HepG2 (cell line): ENCODE data around the gene REEP6. TPM values are rescaled to one million over a fixed set of nuclear protein-coding genes. Genes with fewer than 3 reads are reported as not detected.
A peak's percentile ranks its signal among the peaks of the same experiment; 100 is the strongest.

Experiments
- ATAC-seq: fragments of 200-7000 bp; cut with Tn5 transposase; 3 replicates; pipeline ENCODE4 v1.9.1; 2020; ENCODE audit warnings: mild to moderate bottlenecking, moderate library complexity
- BruUV-seq: library from RNA; stranded (reverse); fragments of 400-500 nt; replicated peaks from 2 replicates; lab custom pipeline; 2021; lab: Mats Ljungman, UMichigan
- CTCF ChIA-PET: fragments of 300-600 bp; formaldehyde crosslinking; extraction: SDS; loops from one replicate; lab custom pipeline; 2021; ENCODE audit warnings: low total read pairs, inconsistent platforms, low intra/inter-chr PET ratio; lab: Yijun Ruan, JAX
- POLR2A ChIA-PET: fragments of 350-600 bp; sonication (Branson Sonifier 250); formaldehyde crosslinking; loops from one replicate; lab custom pipeline; 2020; ENCODE audit warnings: antibody characterized with exemption, inconsistent platforms; lab: Yijun Ruan, JAX
- DNase-seq: peaks from one replicate; pipeline ENCODE4 v3.0.0-alpha.2; 2015; ENCODE audit warnings: low spot score
- FAIRE-seq: peaks from 3 replicates; lab custom pipeline; 2011; peaks lifted over from hg19 to GRCh38; lab: Jason Lieb, UNC
- H2AFZ ChIP-seq: one replicate; pipeline ENCODE4 v1.6.1; 2011; ENCODE audit warnings: low read length, inconsistent platforms
- H3K27ac ChIP-seq: fragments of 300-600 bp; 3 replicates; pipeline ENCODE4 v1.8.0; 2011; ENCODE audit warnings: mixed run types, mild to moderate bottlenecking, mixed read lengths, low read length, inconsistent platforms; ENCODE audit not compliant: insufficient read depth; ENCODE audit errors: extremely low read length
- H3K27me3 ChIP-seq, 2 experiments: fragments of 200-600 bp in 1 of 2; 2 replicates in 1 of 2; 3 replicates in 1 of 2; pipeline versions ENCODE4 v1.6.0 to v1.8.0; 2011; ENCODE audit warnings: low read length in 2 of 2, mild to moderate bottlenecking in 2 of 2, moderate library complexity in 2 of 2, inconsistent platforms in 1 of 2; ENCODE audit not compliant: insufficient read depth in 2 of 2, control insufficient read depth in 1 of 2
- H3K36me3 ChIP-seq, 2 experiments: fragments of 200-600 bp in 1 of 2; replicated peaks in 1 of 2; 2 replicates in 1 of 2; 3 replicates in 1 of 2; pipeline versions ENCODE4 v1.5.1 to v1.8.0; 2011; ENCODE audit warnings: low read length in 2 of 2, inconsistent platforms in 1 of 2; ENCODE audit not compliant: insufficient read depth in 2 of 2, control insufficient read depth in 1 of 2
- H3K4me1 ChIP-seq: 2 replicates; pipeline ENCODE4 v1.5.1; 2012; ENCODE audit warnings: low read length, inconsistent platforms; ENCODE audit not compliant: insufficient read depth
- H3K4me2 ChIP-seq: 2 replicates; pipeline ENCODE4 v1.6.0; 2011; ENCODE audit warnings: low read depth, low read length, inconsistent platforms
- H3K4me3 ChIP-seq, 3 experiments: fragments of 200-600 bp in 1 of 3; sonication (generic), shearing (Covaris generic) in 1 of 3; replicated peaks in 1 of 3; 2 replicates each; pipeline ENCODE4 v1.5.1; 2011 to 2016; ENCODE audit warnings: low read length in 3 of 3, inconsistent platforms in 2 of 3, low read depth in 2 of 3, mild to moderate bottlenecking in 2 of 3, control low read depth in 1 of 3, mixed read lengths in 1 of 3; ENCODE audit not compliant: insufficient read depth in 1 of 3
- H3K79me2 ChIP-seq: one replicate; pipeline ENCODE4 v1.6.1; 2011; ENCODE audit warnings: low read length, inconsistent platforms; ENCODE audit not compliant: insufficient read depth
- H3K9ac ChIP-seq: 2 replicates; pipeline ENCODE4 v1.6.0; 2011; ENCODE audit warnings: mild to moderate bottlenecking, low read depth, low read length, inconsistent platforms; ENCODE audit not compliant: insufficient read depth
- H3K9me3 ChIP-seq: 2 replicates; pipeline ENCODE4 v1.5.1; 2012; ENCODE audit warnings: mild to moderate bottlenecking, low read length
- H4K20me1 ChIP-seq: 2 replicates; pipeline ENCODE4 v1.6.0; 2011; ENCODE audit warnings: inconsistent platforms, mild to moderate bottlenecking, low read length, moderate library complexity; ENCODE audit not compliant: insufficient read depth
- AGO2 ChIP-seq: fragments of 200-400 bp; formaldehyde crosslinking; optimal IDR thresholded peaks from 2 replicates; pipeline ENCODE3; 2017; ENCODE audit warnings: mild to moderate bottlenecking, low read depth, low read length, moderate library complexity
- FOXO1 ChIP-seq: sonication (generic); formaldehyde crosslinking; IDR thresholded peaks from 2 replicates; pipeline ENCODE4 v1.4.0; 2020; ENCODE audit warnings: missing genetic modification reagents
- JUNB ChIP-seq: sonication (generic); formaldehyde crosslinking; IDR thresholded peaks from 2 replicates; pipeline ENCODE4 v1.8.0; 2022; ENCODE audit warnings: missing genetic modification reagents, mild to moderate bottlenecking, borderline replicate concordance
- KDM2A ChIP-seq: sonication (generic); formaldehyde crosslinking; IDR thresholded peaks from 2 replicates; pipeline ENCODE4 v1.4.0; 2020; ENCODE audit warnings: low read depth, missing genetic modification reagents, borderline replicate concordance
- PAWR ChIP-seq: sonication (generic); formaldehyde crosslinking; IDR thresholded peaks from 2 replicates; pipeline ENCODE4 v1.4.0; 2020; ENCODE audit warnings: missing genetic modification reagents, mild to moderate bottlenecking, borderline replicate concordance
- PCBP1 ChIP-seq: fragments of 200-400 bp; formaldehyde crosslinking; IDR thresholded peaks from 2 replicates; pipeline ENCODE4 v1.6.1; 2017; ENCODE audit warnings: mild to moderate bottlenecking, low read depth, low read length, borderline replicate concordance
- PHF21A ChIP-seq: sonication (generic); formaldehyde crosslinking; IDR thresholded peaks from 2 replicates; pipeline ENCODE4 v1.5.0; 2020; ENCODE audit warnings: mild to moderate bottlenecking, missing genetic modification reagents
- POGZ ChIP-seq: sonication (generic); formaldehyde crosslinking; IDR thresholded peaks from 2 replicates; pipeline ENCODE4 v1.4.0; 2020; ENCODE audit warnings: mild to moderate bottlenecking, missing genetic modification reagents
- RBFOX2 ChIP-seq: fragments of 200-400 bp; formaldehyde crosslinking; IDR thresholded peaks from 2 replicates; pipeline ENCODE4 v1.6.1; 2017; ENCODE audit warnings: low read depth, mild to moderate bottlenecking, low read length
- RBM39 ChIP-seq: fragments of 200-400 bp; formaldehyde crosslinking; IDR thresholded peaks from one replicate; pipeline ENCODE4 v1.6.1; 2018; ENCODE audit warnings: antibody characterized with exemption, mild to moderate bottlenecking, low read depth, low read length; ENCODE audit not compliant: poor library complexity, severe bottlenecking
- RXRB ChIP-seq: IDR thresholded peaks from 2 replicates; pipeline ENCODE4 v1.6.1; 2016; ENCODE audit warnings: borderline replicate concordance, missing genetic modification reagents, missing compliant biosample characterization
- SOX6 ChIP-seq, 2 experiments: fragments of 450-650 bp in 1 of 2; sonication (generic) in 1 of 2; formaldehyde crosslinking in 1 of 2; IDR thresholded peaks; 2 replicates each; pipeline versions ENCODE4 v1.4.0 to v1.6.1; 2017 to 2020; ENCODE audit warnings: antibody characterized with exemption in 1 of 2, mild to moderate bottlenecking in 1 of 2, missing genetic modification reagents in 1 of 2
- ZNF280B ChIP-seq: sonication (generic); formaldehyde crosslinking; IDR thresholded peaks from 2 replicates; pipeline ENCODE4 v1.5.0; 2020; ENCODE audit warnings: missing genetic modification reagents, mild to moderate bottlenecking, borderline replicate concordance
- ZNF331 ChIP-seq: sonication (generic); formaldehyde crosslinking; IDR thresholded peaks from 2 replicates; pipeline ENCODE4 v1.4.0; 2020; ENCODE audit warnings: missing genetic modification reagents
- ZNF687 ChIP-seq: sonication (generic); formaldehyde crosslinking; IDR thresholded peaks from 2 replicates; pipeline ENCODE4 v1.5.1; 2020; ENCODE audit warnings: mild to moderate bottlenecking, missing genetic modification reagents, moderate library complexity
- ZNF773 ChIP-seq: sonication (generic); formaldehyde crosslinking; IDR thresholded peaks from 2 replicates; pipeline ENCODE4 v1.4.0; 2020; ENCODE audit warnings: missing genetic modification reagents, borderline replicate concordance
- ZNF788 ChIP-seq: sonication (generic); formaldehyde crosslinking; IDR thresholded peaks from 2 replicates; pipeline ENCODE4 v1.5.0; 2020; ENCODE audit warnings: mild to moderate bottlenecking, missing genetic modification reagents, borderline replicate concordance
- WGBS: methylation state at CpG from one replicate; pipeline ENCODE4 v1.1.6; 2017; ENCODE audit warnings: low lambda C conversion rate; 5-methylcytosine and 5-hydroxymethylcytosine counted together
- in situ Hi-C: cut with HindIII; loops from 2 replicates; pipeline ENCODE4 v1.10.0; 2017; ENCODE audit warnings: low pct_unique_long_range_greater_than_20kb; ENCODE audit not compliant: extremely low pct_ligation_motif_present
- intact Hi-C: fragments of 100-400 bp; cut with micrococcal nuclease; formaldehyde crosslinking; loops from one replicate; pipeline ENCODE4 v1.10.0; 2022; ENCODE audit not compliant: unreplicated experiment
- polyA plus RNA-seq, 8 experiments: library from polyadenylated mRNA; depleted of rRNA in 3 of 8; stranded (reverse) in 7 of 8; unstranded in 1 of 8; fragments of >200 nt; fragmentation: Illumina TruSeq in 4 of 8; extraction: Trizol in 4 of 8; gene quantifications; 2 replicates each; pipeline versions ENCODE4 v1.2.1 to v1.2.3, GENCODE V29; 2011 to 2016; ENCODE audit warnings: low read depth in 4 of 8, missing spikeins in 1 of 8, mixed read lengths in 1 of 8; ENCODE audit not compliant: insufficient read depth in 1 of 8
- total RNA-seq, 5 experiments: library from RNA; depleted of rRNA; stranded (reverse); fragments of >200 nt; fragmentation: Illumina TruSeq; extraction: Trizol; gene quantifications; 2 replicates each; pipeline ENCODE4 v1.2.3, GENCODE V29; 2016; ENCODE audit warnings: low read depth in 1 of 5

Gene REEP6
- total and polyA plus RNA-seq, 2 of the 13 experiments (the other 11 are each of a cell fraction or from before 2014, with no cell fraction given): 10.0 to 28.8 TPM

GRCh38 chr19:1481224-1481892 lies 9.6 kb upstream of the REEP6 start:
- Histone ChIP-seq H3K4me1 (peaks cover 48% of the 10 kb centered on the region), H3K4me3 (0 out of 6 replicates have a peak overlapping the region, but pooled peaks of 1 of the 3 experiments have one; percentile 2), H3K9ac (peak overlapping the region; percentile 40), H3K27me3 (no peaks in the 10 kb centered on the region), H2AFZ (no peak overlapping the region), H3K27ac (peak overlapping the region; percentile 85), H4K20me1 (0 out of 2 replicates have a peak, but pooled peaks cover 3% of the 10 kb centered on the region), H3K79me2 (peaks cover 15% of the 10 kb centered on the region), H3K36me3 (peaks cover 2 to 5% of the 10 kb centered on the region in 2 experiments; a peak in 2 of 5 replicates), H3K4me2 (peak overlapping the region; percentile 58), H3K9me3 (no peaks in the 10 kb centered on the region)
- CTCF ChIA-PET: no interaction called here
- DNase-seq (no peak), ATAC-seq (peak; percentile 5; the same call in 1 of the 3 replicates), FAIRE-seq (no peak)
- POLR2A ChIA-PET: interaction anchor here (2.7 kb wide), 1 partner anchor 11 kb away, joined by 29 read pairs; the partner anchor contains the start of gene REEP6
- intact Hi-C loops (no loop called here), in situ Hi-C loops (no loop called here)
- BruUV-seq: no TSS peak
- WGBS: 66% methylated on average over 18 of the region's 26 CpGs
- no peak for TF ChIP-seq SOX6 (IDR thresholded peaks at IDR 0.05)
- peak; percentile 26; the same call in 1 of the 2 replicates for TF ChIP-seq SOX6 (CRISPR knock-in tag; IDR thresholded peaks at IDR 0.05)
- TF ChIP-seq POGZ (CRISPR knock-in tag): no peak
- no peak for TF ChIP-seq RBM39
- 0 out of 2 replicates have a peak, but pooled peaks have one; percentile 13 for TF ChIP-seq KDM2A (CRISPR knock-in tag)
- TF ChIP-seq AGO2: peak; percentile 19
- 0 out of 2 replicates have a peak, but pooled peaks have one; percentile 26 for TF ChIP-seq ZNF280B (CRISPR knock-in tag)
- TF ChIP-seq PAWR: no peak
- TF ChIP-seq ZNF331 (CRISPR knock-in tag): peak; percentile 2; the same call in 1 of the 2 replicates
- TF ChIP-seq ZNF773: no peak
- 0 out of 2 replicates have a peak, but pooled peaks have one; percentile 25 for TF ChIP-seq PCBP1
- 0 out of 2 replicates have a peak, but pooled peaks have one; percentile 7 for TF ChIP-seq RBFOX2
- TF ChIP-seq PHF21A (CRISPR knock-in tag): 0 out of 2 replicates have a peak, but pooled peaks have one; percentile 15
- TF ChIP-seq RXRB (CRISPR knock-in tag): 0 out of 2 replicates have a peak, but pooled peaks have one; percentile 1
- TF ChIP-seq FOXO1 (CRISPR knock-in tag): 0 out of 2 replicates have a peak, but pooled peaks have one; percentile 2
- TF ChIP-seq JUNB: no peak
- peak; percentile 7; the same call in 1 of the 2 replicates for TF ChIP-seq ZNF788
- TF ChIP-seq ZNF687 (CRISPR knock-in tag): peak; percentile 75
